ENCODE results near the gene CSNK2B. TPM values are rescaled to one million over a fixed set of nuclear protein-coding genes. Genes with fewer than 3 reads are reported as not detected.

CSNK2B gene
- polyA plus RNA-seq, 1 donor (not counting 4 experiments of a cell fraction or from before 2014, with no cell fraction given): 43.7 TPM

- FAIRE-seq (no peak), DNase-seq (ENCODE audit: low read depth, low spot score) (no peak)
- Histone ChIP-seq H3K9me1 (ENCODE audit: control insufficient read depth, extremely low read depth, insufficient read depth, low read length) (no peaks in the 10 kb centered on the region), H3K4me1 (ENCODE audit: control insufficient read depth, extremely low read depth, insufficient read depth, low read length) (peaks cover 22% of the 10 kb centered on the region), H3K9ac (ENCODE audit: control insufficient read depth, extremely low read depth, insufficient read depth, low read length) (no peak overlapping the region), H3K36me3 (ENCODE audit: control insufficient read depth in 2 of 2, extremely low read depth in 1 of 2, insufficient read depth in 2 of 2, low read length in 2 of 2) (no peaks in the 10 kb centered on the region), H3K79me2 (ENCODE audit: control insufficient read depth, insufficient read depth, low read length) (no peaks in the 10 kb centered on the region), H4K20me1 (ENCODE audit: control insufficient read depth, extremely low read depth, insufficient read depth, low read length) (no peaks in the 10 kb centered on the region), H3K27me3 (ENCODE audit: control insufficient read depth, extremely low read depth, insufficient read depth, low read length) (no peaks in the 10 kb centered on the region), H2AFZ (ENCODE audit: control insufficient read depth, low read length) (peak overlapping the region; percentile 83), H3K9me3 (ENCODE audit: control insufficient read depth, low read depth, low read length) (no peaks in the 10 kb centered on the region), H3K4me3 (ENCODE audit: control insufficient read depth in 2 of 3, extremely low read depth in 1 of 3, insufficient read depth in 2 of 3, low read depth in 1 of 3, low read length in 3 of 3) (no peak overlapping the region), H3K4me2 (ENCODE audit: control insufficient read depth, extremely low read depth, insufficient read depth, low read depth, low read length) (peak overlapping the region; percentile 43), H3K27ac (ENCODE audit: control insufficient read depth, insufficient read depth, low read length) (no peak overlapping the region)
- dilution Hi-C loops (cut with MboI; ENCODE audit: extremely low pct_ligation_motif_present, low sequenced_read_pairs): no loop called here
- TF ChIP-seq EZH2 (IDR thresholded peaks at IDR 0.05; ENCODE audit: low read length) (no peak), CTCF (optimal IDR thresholded peaks at IDR 0.05 in 1 of 3, IDR thresholded peaks at IDR 0.05 in 1 of 3, conservative IDR thresholded peaks at IDR 0.05 in 1 of 3; ENCODE audit: extremely low read depth in 1 of 3, insufficient read depth in 2 of 3, low read length in 3 of 3) (peak; percentile 61 to 93 (median 74))
Observed at GRCh38 chr6:31712296-31712695, 46.4 kb downstream of the CSNK2B start.

- H3K27ac ChIP-seq (ENCODE audit: control insufficient read depth, insufficient read depth, low read length): no peak overlapping the region
- FAIRE-seq: no peak
Observed at GRCh38 chr6:31713465-31713864, 47.6 kb downstream of the CSNK2B start.

More at GRCh38 chr6:31713465-31713864, 47.6 kb downstream of the CSNK2B start:
- H3K36me3 ChIP-seq (ENCODE audit: control insufficient read depth in 2 of 2, extremely low read depth in 1 of 2, insufficient read depth in 2 of 2, low read length in 2 of 2): no peaks in the 10 kb centered on the region
- TF ChIP-seq EZH2 (IDR thresholded peaks at IDR 0.05; ENCODE audit: low read length) (no peak), CTCF (optimal IDR thresholded peaks at IDR 0.05 in 1 of 3, IDR thresholded peaks at IDR 0.05 in 1 of 3, conservative IDR thresholded peaks at IDR 0.05 in 1 of 3; ENCODE audit: extremely low read depth in 1 of 3, insufficient read depth in 2 of 3, low read length in 3 of 3) (no peak)
- H3K27me3 ChIP-seq (ENCODE audit: control insufficient read depth, extremely low read depth, insufficient read depth, low read length): no peaks in the 10 kb centered on the region
- no peak for DNase-seq (ENCODE audit: low read depth, low spot score)
- H3K4me1 ChIP-seq (ENCODE audit: control insufficient read depth, extremely low read depth, insufficient read depth, low read length): peaks cover 33% of the 10 kb centered on the region
- dilution Hi-C loops (cut with MboI; ENCODE audit: extremely low pct_ligation_motif_present, low sequenced_read_pairs): no loop called here
- no peak overlapping the region for H3K4me3 ChIP-seq (ENCODE audit: control insufficient read depth in 2 of 3, extremely low read depth in 1 of 3, insufficient read depth in 2 of 3, low read depth in 1 of 3, low read length in 3 of 3)
- no peak overlapping the region for H3K9ac ChIP-seq (ENCODE audit: control insufficient read depth, extremely low read depth, insufficient read depth, low read length)
- H3K79me2 ChIP-seq (ENCODE audit: control insufficient read depth, insufficient read depth, low read length): no peaks in the 10 kb centered on the region
- no peaks in the 10 kb centered on the region for H3K9me3 ChIP-seq (ENCODE audit: control insufficient read depth, low read depth, low read length)
- no peak overlapping the region for H2AFZ ChIP-seq (ENCODE audit: control insufficient read depth, low read length)
- H4K20me1 ChIP-seq (ENCODE audit: control insufficient read depth, extremely low read depth, insufficient read depth, low read length): no peaks in the 10 kb centered on the region
- no peaks in the 10 kb centered on the region for H3K9me1 ChIP-seq (ENCODE audit: control insufficient read depth, extremely low read depth, insufficient read depth, low read length)
- H3K4me2 ChIP-seq (ENCODE audit: control insufficient read depth, extremely low read depth, insufficient read depth, low read depth, low read length): no peak overlapping the region

Measured in keratinocyte (primary cell).